Esophagus squamous epithelium (tissue), 5 donors: ENCODE measurements around the gene PRL. TPM values are rescaled to one million over a fixed set of nuclear protein-coding genes. Genes with fewer than 3 reads are reported as not detected.

ENCODE experiments used
- DNase-seq: peaks from one replicate; lab custom pipeline; 2025; lab: John Stamatoyannopoulos, UW
- H3K27ac ChIP-seq, 4 donors: fragments of 200-600 bp; sonication (generic); one replicate each; pipeline ENCODE4 v1.5.1; 2016 to 2019; ENCODE audit warnings: mild to moderate bottlenecking in 1 of 4
- H3K27me3 ChIP-seq, 4 donors: fragments of 200-600 bp; sonication (generic); 1 replicate in 3 of 4; 2 replicates in 1 of 4; pipeline versions ENCODE4 v1.5.1 to v1.6.0; 2017 to 2021; ENCODE audit warnings: antibody characterized with exemption in 1 of 4
- H3K36me3 ChIP-seq, 3 donors: fragments of 200-600 bp; sonication (generic); one replicate each; pipeline ENCODE4 v1.5.1; 2016 to 2019
- H3K4me1 ChIP-seq, 3 donors: fragments of 200-600 bp; sonication (generic); one replicate each; pipeline ENCODE4 v1.5.1; 2017 to 2019
- H3K4me3 ChIP-seq, 4 donors: fragments of 200-600 bp; sonication (generic); 1 replicate in 3 of 4; 2 replicates in 1 of 4; pipeline ENCODE4 v1.5.1; 2016 to 2019; ENCODE audit warnings: mild to moderate bottlenecking in 2 of 4, moderate library complexity in 1 of 4
- H3K9me3 ChIP-seq, 3 donors: fragments of 200-600 bp; sonication (generic); one replicate each; pipeline ENCODE4 v1.5.1; 2016 to 2019
- CTCF ChIP-seq, 6 experiments: fragments of 450-650 bp in 4 of 6; fragments of 200-600 bp in 2 of 6; sonication (generic) in 2 of 6; IDR thresholded peaks; one replicate each; pipeline ENCODE4 v1.5.1; 2016 to 2019; ENCODE audit warnings: antibody characterized with exemption in 6 of 6, mild to moderate bottlenecking in 4 of 6, moderate library complexity in 4 of 6
- POLR2A ChIP-seq, 4 donors: fragments of 450-650 bp; IDR thresholded peaks; one replicate each; pipeline ENCODE4 v1.6.1; 2017; ENCODE audit warnings: antibody characterized with exemption in 4 of 4, mild to moderate bottlenecking in 4 of 4, moderate library complexity in 3 of 4
- WGBS, 2 donors: methylation state at CpG; one replicate each; pipeline ENCODE4 v1.1.5; 2018; 5-methylcytosine and 5-hydroxymethylcytosine counted together
- intact Hi-C: fragments of 100-400 bp; cut with DNase I; formaldehyde crosslinking; loops from one replicate; pipeline ENCODE4 v1.15.0; 2022
- total RNA-seq, 4 donors: library from RNA; depleted of rRNA; stranded (reverse); fragments of >200 nt; gene quantifications; one replicate each; pipeline ENCODE4 v1.1.0, GENCODE V29; 2016
- donor health status: DM: yes; HTN: yes; CAD: no.

PRL gene
- total RNA-seq, 4 donors from 2014 or later: not detected

GRCh38 chr6:22325481-22325880 is 28.6 kb upstream of the PRL start:
- Histone ChIP-seq H3K9me3 (no peaks in the 10 kb centered on the region), H3K36me3 (no peaks in the 10 kb centered on the region), H3K27me3 (no peaks in the 10 kb centered on the region), H3K4me1 (no peaks in the 10 kb centered on the region), H3K27ac (no peak overlapping the region), H3K4me3 (no peak overlapping the region)
- TF ChIP-seq CTCF (IDR thresholded peaks at IDR 0.05) (no peak), POLR2A (IDR thresholded peaks at IDR 0.05) (no peak)
- intact Hi-C loops: no loop called here
- DNase-seq: no peak

GRCh38 chr6:22323848-22324247 is 27.0 kb upstream of the PRL start:
- intact Hi-C loops: no loop called here
- WGBS, 2 donors: 59 to 79% methylated on average over 1 of the region's 1 CpG
- Histone ChIP-seq H3K4me3 (no peak overlapping the region), H3K27ac (no peak overlapping the region), H3K9me3 (no peaks in the 10 kb centered on the region), H3K4me1 (no peaks in the 10 kb centered on the region), H3K27me3 (no peaks in the 10 kb centered on the region), H3K36me3 (no peaks in the 10 kb centered on the region)
- DNase-seq: no peak
- TF ChIP-seq CTCF (IDR thresholded peaks at IDR 0.05) (no peak), POLR2A (IDR thresholded peaks at IDR 0.05) (no peak)

DNA sequence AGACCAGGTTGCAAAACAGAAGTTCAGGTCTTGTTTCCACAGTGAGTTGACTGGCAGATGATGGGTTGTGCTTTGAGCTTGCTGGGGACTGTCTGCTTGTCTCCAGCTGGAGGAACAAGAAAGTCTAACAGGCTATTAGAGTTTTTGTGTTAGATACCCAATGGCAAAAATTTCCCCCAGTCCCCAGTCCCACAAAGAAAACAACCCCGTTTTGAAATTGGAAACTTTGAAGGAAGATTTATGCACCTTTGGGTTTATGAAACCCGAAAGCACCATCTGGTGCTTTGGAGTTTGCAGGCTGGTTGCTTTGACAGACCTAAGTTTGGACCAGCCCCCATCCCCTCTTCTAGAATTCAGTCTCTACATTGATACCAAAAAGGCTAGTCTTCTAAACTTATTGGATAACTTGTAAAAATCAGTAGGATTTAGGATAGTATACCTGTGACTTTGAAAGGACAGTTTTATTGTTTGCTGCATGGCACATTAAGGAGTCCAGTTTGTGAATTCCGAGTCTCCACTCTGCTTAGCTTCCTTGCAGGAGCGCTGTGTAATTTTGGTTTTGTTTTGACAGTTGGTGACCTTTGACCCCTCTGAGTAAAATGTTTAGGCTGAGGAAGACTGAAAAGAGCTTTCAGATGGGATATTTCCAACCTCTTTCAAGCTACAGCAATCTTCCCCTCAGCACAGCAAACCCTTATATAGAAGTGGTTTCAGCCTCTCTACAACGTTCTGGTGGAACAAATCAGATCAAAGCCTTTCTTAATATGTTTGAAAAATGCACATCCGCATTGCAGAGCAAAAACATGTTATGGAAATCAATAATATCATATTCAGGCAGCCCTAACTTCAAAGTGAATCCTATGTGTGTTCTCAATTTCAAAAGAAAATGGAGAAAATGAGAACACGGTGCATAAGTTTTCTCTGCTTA is 25.5 kb upstream of the PRL start:
- no peak for TF ChIP-seq CTCF (IDR thresholded peaks at IDR 0.05)
- no peak for TF ChIP-seq POLR2A (IDR thresholded peaks at IDR 0.05)
- Histone ChIP-seq H3K36me3 (no peaks in the 10 kb centered on the region), H3K9me3 (no peaks in the 10 kb centered on the region), H3K27ac (no peak overlapping the region), H3K4me3 (no peak overlapping the region), H3K4me1 (no peaks in the 10 kb centered on the region), H3K27me3 (no peaks in the 10 kb centered on the region)
- 67 to 72% methylated on average over 7 of the region's 7 CpGs for WGBS, 2 donors
- intact Hi-C loops: no loop called here
- no peak for DNase-seq

DNA sequence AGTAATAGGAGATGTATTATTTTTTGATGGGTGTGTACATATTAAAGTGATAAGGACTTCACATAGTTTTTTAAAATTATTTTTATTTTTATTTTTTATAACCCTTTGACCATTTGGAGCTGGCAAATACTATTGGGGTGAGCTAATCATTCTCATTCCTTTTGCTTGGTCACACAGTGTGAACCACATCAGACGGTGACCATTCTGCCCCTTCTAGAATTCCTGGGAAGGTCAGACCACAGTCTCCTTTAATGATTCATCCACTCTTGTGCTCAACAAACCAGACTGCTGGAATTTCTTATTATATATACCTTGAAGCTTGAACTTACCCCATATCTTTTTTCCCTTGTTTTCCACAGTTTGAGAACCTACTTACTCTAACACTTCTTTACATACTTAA is 23.9 kb upstream of the PRL start:
- TF ChIP-seq POLR2A (IDR thresholded peaks at IDR 0.05) (no peak), CTCF (IDR thresholded peaks at IDR 0.05) (no peak)
- Histone ChIP-seq H3K4me1 (no peaks in the 10 kb centered on the region), H3K36me3 (no peaks in the 10 kb centered on the region), H3K4me3 (no peak overlapping the region), H3K27me3 (no peaks in the 10 kb centered on the region), H3K9me3 (no peaks in the 10 kb centered on the region), H3K27ac (no peak overlapping the region)
- intact Hi-C loops: no loop called here
- DNase-seq: no peak
- WGBS, 2 donors: 63 to 77% methylated on average over 1 of the region's 1 CpG

GRCh38 chr6:22318404-22318803 is 21.6 kb upstream of the PRL start:
- no peak for DNase-seq

More at GRCh38 chr6:22318404-22318803, 21.6 kb upstream of the PRL start:
- Histone ChIP-seq H3K4me3 (no peak overlapping the region), H3K36me3 (no peaks in the 10 kb centered on the region), H3K27me3 (no peaks in the 10 kb centered on the region), H3K4me1 (no peaks in the 10 kb centered on the region), H3K27ac (no peak overlapping the region), H3K9me3 (peaks cover 0 to 6% (median 0%) of the 10 kb centered on the region in 3 donors)
- intact Hi-C loops: no loop called here
- WGBS, 2 donors: no CpG with 5 or more reads among the region's 22 CpGs
- no peak for TF ChIP-seq POLR2A (IDR thresholded peaks at IDR 0.05)
- no peak for TF ChIP-seq CTCF (IDR thresholded peaks at IDR 0.05)
